ENCODE results near the gene EFHB.
"Not testable (repeated sequence)": the region's sequence is repeated elsewhere in the genome, so short reads cannot be mapped to it uniquely, and the experiment has no call there.

EFHB gene

DNA sequence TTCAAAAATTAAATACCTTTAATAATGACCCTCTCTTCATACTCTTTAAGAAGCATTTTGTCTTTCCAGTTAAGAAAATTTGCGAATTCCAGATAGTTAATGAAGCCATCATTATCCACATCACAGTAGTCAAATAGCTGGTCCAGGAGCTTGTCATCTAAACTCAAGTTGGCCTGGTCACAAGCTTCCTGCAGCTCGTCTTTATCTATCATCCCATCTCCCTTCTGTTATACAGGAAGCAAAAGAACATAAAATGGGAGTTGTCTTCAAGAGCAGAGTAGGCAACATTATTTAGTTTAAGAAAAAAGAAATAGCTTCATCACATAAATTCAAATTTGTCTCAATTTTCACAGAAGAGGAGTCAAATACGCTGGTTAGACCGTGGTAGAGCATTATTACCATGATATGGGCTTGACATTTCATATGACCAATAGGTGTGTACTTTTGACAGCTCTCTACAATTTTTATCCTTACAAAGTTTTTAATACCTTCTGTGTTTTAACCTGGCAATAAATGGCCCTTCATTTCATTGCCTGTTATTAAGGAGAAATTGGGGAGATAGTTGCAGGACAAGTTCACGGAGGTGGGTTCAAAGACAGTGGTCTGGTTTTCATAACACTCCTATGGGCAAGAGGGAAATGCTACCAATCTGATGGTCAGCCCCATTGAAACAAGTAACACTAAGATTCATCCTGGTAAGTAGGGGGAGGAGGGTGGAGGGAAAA, 45.4 kb downstream of the EFHB start:
- no peaks in the 10 kb centered on the region for H3K4me1 ChIP-seq (ENCODE audit: control insufficient read depth in 1 of 2, insufficient read depth in 1 of 2, low read depth in 1 of 2, low read length in 1 of 2)
- no peaks in the 10 kb centered on the region for H3K9me3 ChIP-seq
- no peaks in the 10 kb centered on the region for H3K36me3 ChIP-seq
- H3K4me3 ChIP-seq (ENCODE audit: low read depth in 1 of 2, low read length in 1 of 2), result no peak overlapping the region
- no peak for TF ChIP-seq CTCF (IDR thresholded peaks at IDR 0.05)
- H3K27me3 ChIP-seq, result no peaks in the 10 kb centered on the region
- no peak overlapping the region for H3K27ac ChIP-seq

GRCh38 chr3:19887122-19887521, 46.9 kb downstream of the EFHB start:
- not testable (repeated sequence) for H3K27ac ChIP-seq; H3K4me1 ChIP-seq (ENCODE audit: control insufficient read depth in 1 of 2, insufficient read depth in 1 of 2, low read depth in 1 of 2, low read length in 1 of 2)

DNA sequence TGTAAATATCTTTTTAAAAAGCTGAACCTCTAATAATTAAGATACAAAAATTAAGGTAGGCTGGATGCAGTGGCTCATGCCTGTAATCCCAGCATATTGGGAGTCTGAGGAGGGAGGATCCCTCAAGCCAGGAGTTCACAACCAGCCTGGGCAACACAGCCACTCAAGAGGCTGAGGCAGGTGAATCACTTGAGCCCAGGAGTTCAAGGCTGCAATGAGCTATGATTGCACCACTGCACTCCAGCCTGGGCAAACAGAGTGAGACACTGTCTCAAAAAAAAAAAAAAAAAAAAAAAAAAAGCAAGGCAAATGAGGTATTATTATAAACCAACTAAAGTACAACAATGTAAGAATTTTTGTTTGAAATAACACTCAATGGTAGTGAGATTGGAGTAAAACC, 47.6 kb downstream of the EFHB start:
- Histone ChIP-seq H3K4me3 (ENCODE audit: low read depth in 1 of 2, low read length in 1 of 2) (no peak overlapping the region), H3K27me3 (no peaks in the 10 kb centered on the region), H3K4me1 (ENCODE audit: control insufficient read depth in 1 of 2, insufficient read depth in 1 of 2, low read depth in 1 of 2, low read length in 1 of 2) (no peaks in the 10 kb centered on the region), H3K27ac (no peak overlapping the region), H3K9me3 (no peaks in the 10 kb centered on the region), H3K36me3 (no peaks in the 10 kb centered on the region)
- no peak for TF ChIP-seq CTCF (IDR thresholded peaks at IDR 0.05)

More at GRCh38 chr3:19887122-19887521, 46.9 kb downstream of the EFHB start:
- not testable (repeated sequence) for H3K9me3 ChIP-seq; H3K27me3 ChIP-seq; H3K36me3 ChIP-seq; H3K4me3 ChIP-seq (ENCODE audit: low read depth in 1 of 2, low read length in 1 of 2)

DNA sequence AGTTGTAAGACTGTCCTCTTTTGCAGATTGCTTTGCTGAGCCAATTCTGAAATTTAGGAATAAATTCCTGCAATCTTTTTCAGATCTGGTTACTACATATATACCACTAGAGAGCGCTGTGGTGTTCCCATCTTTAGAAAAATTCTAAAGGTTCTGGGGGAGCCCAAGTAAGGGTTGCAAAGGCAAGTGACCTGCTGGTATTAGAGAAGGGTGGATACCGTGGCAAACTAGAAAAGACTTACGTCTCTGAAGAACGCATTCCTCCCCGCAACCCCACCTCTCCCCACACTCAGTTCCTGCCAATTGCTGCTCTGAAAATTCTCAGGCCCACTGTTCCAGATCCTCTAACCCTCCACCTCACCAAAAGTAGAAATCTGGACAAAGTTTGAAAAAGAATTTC, 48.5 kb downstream of the EFHB start:
- Histone ChIP-seq H3K4me3 (ENCODE audit: low read depth in 1 of 2, low read length in 1 of 2) (no peak overlapping the region), H3K27ac (no peak overlapping the region), H3K4me1 (ENCODE audit: control insufficient read depth in 1 of 2, insufficient read depth in 1 of 2, low read depth in 1 of 2, low read length in 1 of 2) (no peaks in the 10 kb centered on the region)

DNA sequence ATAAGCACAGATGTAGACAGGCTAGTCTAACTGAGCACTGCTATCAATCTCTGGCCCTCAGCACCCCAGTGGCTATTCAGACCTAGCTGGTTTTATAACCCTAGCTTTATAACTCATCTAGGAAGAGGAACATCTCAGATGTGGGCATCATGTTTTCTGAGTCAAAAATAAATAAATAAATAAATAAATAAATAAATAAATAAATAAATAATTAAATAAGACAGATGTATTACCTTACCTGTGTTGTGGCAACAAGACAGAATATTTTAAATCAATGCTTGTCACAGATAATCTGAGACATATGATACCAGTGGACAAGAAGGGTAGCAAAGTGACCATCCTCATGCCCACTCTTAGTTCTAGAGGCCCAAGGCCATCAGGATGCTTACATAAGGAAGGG, 52.2 kb downstream of the EFHB start:
- Histone ChIP-seq H3K9me3 (no peaks in the 10 kb centered on the region), H3K36me3 (no peaks in the 10 kb centered on the region), H3K27ac (no peak overlapping the region), H3K4me1 (ENCODE audit: control insufficient read depth in 1 of 2, insufficient read depth in 1 of 2, low read depth in 1 of 2, low read length in 1 of 2) (no peaks in the 10 kb centered on the region), H3K4me3 (ENCODE audit: low read depth in 1 of 2, low read length in 1 of 2) (no peak overlapping the region), H3K27me3 (no peaks in the 10 kb centered on the region)
- no peak for TF ChIP-seq CTCF (IDR thresholded peaks at IDR 0.05)

More for the DNA sequence above, 48.5 kb downstream of the EFHB start:
- no peaks in the 10 kb centered on the region for H3K36me3 ChIP-seq
- peak; percentile 38 for TF ChIP-seq CTCF (IDR thresholded peaks at IDR 0.05)
- no peaks in the 10 kb centered on the region for H3K9me3 ChIP-seq
- no peaks in the 10 kb centered on the region for H3K27me3 ChIP-seq

DNA sequence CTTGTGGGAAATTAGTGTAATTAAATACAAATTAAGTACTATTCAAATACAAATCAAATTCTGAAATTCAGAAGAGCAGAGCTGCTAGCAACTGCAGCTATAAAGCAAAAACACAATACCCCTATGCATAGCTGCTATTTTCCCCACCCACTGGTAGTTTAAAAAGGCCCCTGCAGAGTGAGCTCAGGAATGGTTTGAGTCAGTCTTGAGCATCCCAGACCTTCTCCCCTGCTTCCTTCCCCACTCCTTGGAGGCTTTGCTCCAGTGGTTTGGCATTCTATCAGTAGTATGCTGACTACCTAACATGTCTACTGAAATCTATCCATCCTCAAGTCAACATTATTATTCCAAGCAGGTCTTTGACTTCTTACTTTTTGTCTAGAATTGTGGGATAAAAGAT, 53.0 kb downstream of the EFHB start:
- H3K4me1 ChIP-seq (ENCODE audit: control insufficient read depth in 1 of 2, insufficient read depth in 1 of 2, low read depth in 1 of 2, low read length in 1 of 2), result no peaks in the 10 kb centered on the region

More for the DNA sequence above, 53.0 kb downstream of the EFHB start:
- Histone ChIP-seq H3K27ac (no peak overlapping the region), H3K9me3 (no peaks in the 10 kb centered on the region), H3K36me3 (no peaks in the 10 kb centered on the region), H3K4me3 (ENCODE audit: low read depth in 1 of 2, low read length in 1 of 2) (no peak overlapping the region), H3K27me3 (no peaks in the 10 kb centered on the region)
- TF ChIP-seq CTCF (IDR thresholded peaks at IDR 0.05), result no peak

Data from neutrophil (primary cell).